COLO668 (cell line): ENCODE measurements around the gene PCDHA5.

Experiments
- DNase-seq: peaks from one replicate; lab custom pipeline; 2025; ENCODE audit not compliant: unreplicated experiment; lab: John Stamatoyannopoulos, UW

Gene PCDHA5

GRCh38 chr5:140857987-140858240 is 36.5 kb downstream of the PCDHA5 start:
- no peak for DNase-seq

DNA sequence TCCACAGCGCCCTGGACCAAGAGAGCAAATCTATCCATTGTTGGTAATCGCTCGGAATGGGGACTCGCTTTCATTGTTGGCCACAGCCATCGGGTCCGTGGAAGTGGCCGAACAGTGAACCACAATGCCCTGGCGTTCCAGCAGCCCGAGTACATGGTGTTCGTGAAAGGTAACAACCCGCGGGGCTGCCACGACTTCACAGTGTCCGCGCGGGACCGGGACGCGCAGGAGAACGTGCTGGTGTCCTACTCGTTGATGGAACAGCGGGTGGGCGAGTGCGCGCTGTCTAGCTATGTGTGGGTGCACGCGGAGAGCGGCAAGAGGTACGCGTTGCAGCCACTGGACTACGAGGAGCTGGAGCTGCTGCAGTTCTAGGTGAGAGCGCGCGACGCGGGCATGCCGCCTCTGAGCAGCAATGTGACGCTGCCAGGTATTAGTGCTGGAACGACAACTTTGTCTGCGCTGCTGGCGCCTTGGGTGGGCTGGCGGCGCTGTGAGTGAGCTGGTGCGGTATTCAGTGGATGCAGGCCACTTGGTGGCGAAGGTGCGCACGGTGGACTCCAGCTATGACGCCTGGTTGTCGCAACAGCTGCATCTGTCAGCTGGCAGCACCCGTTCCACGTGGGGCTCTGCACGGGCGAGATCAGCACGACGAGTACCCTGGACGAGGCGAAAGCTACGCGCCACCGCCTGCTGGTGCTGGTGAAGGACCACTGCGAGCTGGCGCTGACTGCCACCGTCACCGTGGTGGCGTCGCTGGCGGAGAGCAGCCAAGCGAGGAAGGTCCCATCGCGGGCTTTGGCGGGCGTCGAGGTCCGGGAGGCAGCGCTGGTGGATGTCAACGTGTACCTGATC is 41.3 kb downstream of the PCDHA5 start:
- no peak for DNase-seq

DNA sequence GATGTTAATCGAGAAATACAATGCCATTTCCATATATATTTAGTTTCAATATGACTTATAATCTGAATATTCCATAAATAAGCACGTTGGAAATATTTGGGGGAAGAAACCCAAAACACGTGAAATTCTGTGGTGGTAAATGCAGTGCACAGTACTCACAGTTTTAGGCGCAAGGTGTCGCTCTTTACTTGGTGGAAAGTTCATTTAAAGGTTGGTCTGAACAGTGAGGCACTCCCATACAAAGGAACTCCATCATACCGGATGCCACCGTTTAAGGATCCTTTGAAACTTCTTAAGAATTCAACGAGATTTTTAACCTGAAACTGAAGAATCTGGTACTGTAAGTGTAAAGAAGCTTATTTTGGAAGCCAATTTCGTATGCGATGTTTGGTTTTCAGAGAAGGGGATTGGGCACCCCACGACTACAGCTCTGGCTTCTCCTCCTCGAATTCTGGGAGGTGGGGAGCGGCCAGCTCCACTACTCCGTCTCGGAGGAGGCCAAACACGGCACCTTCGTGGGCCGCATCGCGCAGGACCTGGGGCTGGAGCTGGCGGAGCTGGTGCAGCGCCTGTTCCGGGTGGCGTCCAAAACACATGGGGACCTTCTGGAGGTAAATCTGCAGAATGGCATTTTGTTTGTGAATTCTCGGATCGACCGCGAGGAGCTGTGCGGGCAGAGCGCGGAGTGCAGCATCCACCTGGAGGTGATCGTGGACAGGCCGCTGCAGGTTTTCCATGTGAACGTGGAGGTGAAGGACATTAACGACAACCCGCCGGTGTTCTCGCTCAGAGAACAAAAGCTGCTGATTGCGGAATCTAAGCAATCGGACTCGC is 47.5 kb downstream of the PCDHA5 start, which contains the start of gene PCDHA11:
Gene PCDHA11 (plus strand): TSS at position 237 of the 834 bp plus-strand sequence. CDS start 147 bp downstream, at position 384.
- peak; percentile 38 for DNase-seq

- DNase-seq = no peak
Observed at GRCh38 chr5:140869555-140869886, 48.1 kb downstream of the PCDHA5 start.

DNA sequence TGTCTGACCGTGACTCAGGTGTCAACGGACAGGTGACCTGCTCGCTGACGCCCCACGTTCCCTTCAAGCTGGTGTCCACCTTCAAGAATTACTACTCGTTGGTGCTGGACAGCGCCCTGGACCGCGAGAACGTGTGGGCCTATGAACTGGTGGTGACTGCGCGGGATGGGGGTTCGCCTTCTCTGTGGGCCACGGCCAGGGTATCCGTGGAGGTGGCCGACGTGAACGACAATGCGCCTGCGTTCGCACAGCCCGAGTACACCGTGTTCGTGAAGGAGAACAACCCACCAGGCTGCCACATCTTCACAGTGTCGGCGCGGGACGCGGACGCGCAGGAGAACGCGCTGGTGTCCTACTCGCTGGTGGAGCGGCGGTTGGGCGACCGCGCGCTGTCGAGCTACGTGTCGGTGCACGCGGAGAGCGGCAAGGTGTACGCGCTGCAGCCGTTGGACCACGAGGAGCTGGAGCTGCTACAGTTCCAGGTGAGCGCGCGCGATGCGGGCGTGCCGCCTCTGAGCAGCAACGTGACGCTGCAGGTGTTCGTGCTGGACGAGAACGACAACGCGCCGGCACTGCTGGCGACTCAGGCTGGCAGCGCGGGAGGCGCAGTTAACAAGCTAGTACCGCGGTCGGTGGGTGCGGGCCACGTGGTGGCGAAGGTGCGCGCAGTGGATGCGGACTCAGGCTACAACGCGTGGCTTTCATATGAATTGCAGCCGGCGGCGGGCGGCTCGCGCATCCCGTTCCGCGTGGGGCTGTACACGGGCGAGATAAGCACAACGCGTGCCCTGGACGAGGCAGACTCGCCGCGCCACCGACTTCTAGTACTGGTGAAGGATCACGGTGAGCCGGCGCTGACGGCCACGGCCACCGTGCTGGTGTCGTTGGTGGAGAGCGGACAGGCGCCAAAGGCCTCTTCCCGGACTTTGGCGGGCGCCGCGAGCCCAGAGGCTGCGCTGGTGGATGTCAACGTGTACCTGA is 49.1 kb downstream of the PCDHA5 start:
- DNase-seq = no peak
